ENCODE data around the gene ACTR5. TPM values are rescaled to one million over a fixed set of nuclear protein-coding genes. Genes with fewer than 3 reads are reported as not detected.

Gene ACTR5
- total and polyA plus RNA-seq, 2 of the 13 experiments (the other 11 are each of a cell fraction or from before 2014, with no cell fraction given), result 19.5 to 20.5 TPM

GRCh38 chr20:38748097-38748860 lies at the start of gene ACTR5 (continued):
- TF ChIP-seq ELK4 (CRISPR knock-in tag; IDR thresholded peaks at IDR 0.05; ENCODE audit: borderline replicate concordance) (peak; percentile 93), GABPB1 (CRISPR knock-in tag; IDR thresholded peaks at IDR 0.05) (peak; percentile 88), ZNF24 (IDR thresholded peaks at IDR 0.05) (no peak), ZNF234 (CRISPR knock-in tag; conservative IDR thresholded peaks at IDR 0.05) (peak; percentile 99; the same call in 1 of the 2 replicates), TOPORS (CRISPR knock-in tag; IDR thresholded peaks at IDR 0.05) (peak; percentile 51; the same call in 1 of the 2 replicates), RNF2 (conservative IDR thresholded peaks at IDR 0.05; ENCODE audit: low read depth) (peak; percentile 90), ZNF878 (CRISPR knock-in tag; IDR thresholded peaks at IDR 0.05) (no peak), GRHL1 (CRISPR knock-in tag; conservative IDR thresholded peaks at IDR 0.05) (no peak), CHD4 (IDR thresholded peaks at IDR 0.05; ENCODE audit: borderline replicate concordance, low read length) (no peak), NFE2 (CRISPR knock-in tag; IDR thresholded peaks at IDR 0.05) (no peak), RELA (CRISPR knock-in tag; IDR thresholded peaks at IDR 0.05) (peak; percentile 94; the same call in 1 of the 2 replicates), KDM1A (CRISPR knock-in tag; IDR thresholded peaks at IDR 0.05) (no peak), ZBTB34 (CRISPR knock-in tag; IDR thresholded peaks at IDR 0.05) (0 out of 2 replicates have a peak, but pooled peaks have one; percentile 41), ATF1 (CRISPR knock-in tag; IDR thresholded peaks at IDR 0.05) (no peak), SP1 (IDR thresholded peaks at IDR 0.05) (no peak; the same call in 1 of the 2 replicates), SP1 (CRISPR knock-in tag; IDR thresholded peaks at IDR 0.05) (peak; percentile 97), ZNF737 (CRISPR knock-in tag; IDR thresholded peaks at IDR 0.05; ENCODE audit: borderline replicate concordance) (no peak), TERF1 (CRISPR knock-in tag; IDR thresholded peaks at IDR 0.05) (0 out of 2 replicates have a peak, but pooled peaks have one; percentile 96), ZMYM4 (CRISPR knock-in tag; IDR thresholded peaks at IDR 0.05) (peak; percentile 84), ZNF670 (CRISPR knock-in tag; IDR thresholded peaks at IDR 0.05; ENCODE audit: borderline replicate concordance) (peak; percentile 0; the same call in 1 of the 2 replicates), XRCC5 (optimal IDR thresholded peaks at IDR 0.05; ENCODE audit: low read length) (peak; percentile 81), FOXO1 (CRISPR knock-in tag; IDR thresholded peaks at IDR 0.05) (peak; percentile 84; the same call in 1 of the 2 replicates), ZNF136 (CRISPR knock-in tag; IDR thresholded peaks at IDR 0.05; ENCODE audit: low read depth) (no peak; the same call in 1 of the 2 replicates), NKX3-1 (CRISPR knock-in tag; IDR thresholded peaks at IDR 0.05) (peak; percentile 95), KLF6 (CRISPR knock-in tag; IDR thresholded peaks at IDR 0.05) (peak; percentile 96), SMARCE1 (IDR thresholded peaks at IDR 0.05; ENCODE audit: borderline replicate concordance) (no peak), ELF4 (CRISPR knock-in tag; IDR thresholded peaks at IDR 0.05; ENCODE audit: borderline replicate concordance) (no peak)
